HG02943 (cell line): Measurements from ENCODE around the gene SGMS1.
"Not testable (repeated sequence)": the region's sequence is repeated elsewhere in the genome, so short reads cannot be mapped to it uniquely, and the experiment has no call there.

Experiments used
- ATAC-seq: cut with Tn5 transposase; IDR thresholded peaks from one replicate; pipeline ENCODE4 v1.9.1; 2021; ENCODE audit warnings: mild to moderate bottlenecking, low read depth, moderate library complexity; ENCODE audit not compliant: unreplicated experiment

Gene SGMS1

DNA sequence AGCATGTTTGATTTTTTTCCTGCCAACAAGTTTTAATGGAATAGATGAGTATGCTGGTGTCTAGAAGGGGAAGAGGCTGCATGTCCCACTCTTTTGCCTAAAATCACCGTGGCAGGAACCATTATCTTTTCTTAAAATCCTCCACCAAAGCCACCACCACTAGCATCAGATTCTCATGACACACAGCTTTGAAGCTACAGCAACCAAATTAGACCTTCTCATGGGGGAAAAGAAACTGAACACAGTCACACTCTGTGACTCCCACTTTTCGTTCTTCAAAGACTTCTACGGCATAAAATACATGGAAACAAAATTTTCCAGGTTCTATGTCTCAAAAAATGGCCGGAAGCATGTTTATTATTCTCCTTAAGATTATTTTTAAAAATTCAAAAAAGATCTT lies 81.8 kb downstream of the SGMS1 start:
- no peak for ATAC-seq

DNA sequence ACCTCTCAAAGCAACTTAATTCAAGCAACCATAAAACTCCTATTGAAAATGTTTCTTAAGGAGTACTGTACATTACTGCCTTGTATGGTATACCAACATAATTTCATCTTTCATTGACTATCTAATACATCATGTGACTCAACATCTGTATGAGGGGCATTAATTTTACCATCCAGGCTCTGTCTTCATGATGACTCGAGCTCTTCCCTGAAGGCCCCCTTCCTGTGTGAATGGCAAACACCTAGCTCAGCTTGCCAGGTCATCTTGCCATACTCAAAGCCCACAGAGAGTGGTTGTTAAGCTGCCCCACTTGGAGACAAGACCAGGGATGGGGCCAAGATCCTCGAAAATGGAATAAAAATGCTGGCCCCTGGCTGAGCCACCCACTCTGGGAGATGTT lies 82.4 kb downstream of the SGMS1 start:
- no peak for ATAC-seq

GRCh38 chr10:50540826-50541122 lies 83.0 kb downstream of the SGMS1 start:
- ATAC-seq: no peak

GRCh38 chr10:50540069-50540825 lies 83.5 kb downstream of the SGMS1 start:
- peak; percentile 57 for ATAC-seq

DNA sequence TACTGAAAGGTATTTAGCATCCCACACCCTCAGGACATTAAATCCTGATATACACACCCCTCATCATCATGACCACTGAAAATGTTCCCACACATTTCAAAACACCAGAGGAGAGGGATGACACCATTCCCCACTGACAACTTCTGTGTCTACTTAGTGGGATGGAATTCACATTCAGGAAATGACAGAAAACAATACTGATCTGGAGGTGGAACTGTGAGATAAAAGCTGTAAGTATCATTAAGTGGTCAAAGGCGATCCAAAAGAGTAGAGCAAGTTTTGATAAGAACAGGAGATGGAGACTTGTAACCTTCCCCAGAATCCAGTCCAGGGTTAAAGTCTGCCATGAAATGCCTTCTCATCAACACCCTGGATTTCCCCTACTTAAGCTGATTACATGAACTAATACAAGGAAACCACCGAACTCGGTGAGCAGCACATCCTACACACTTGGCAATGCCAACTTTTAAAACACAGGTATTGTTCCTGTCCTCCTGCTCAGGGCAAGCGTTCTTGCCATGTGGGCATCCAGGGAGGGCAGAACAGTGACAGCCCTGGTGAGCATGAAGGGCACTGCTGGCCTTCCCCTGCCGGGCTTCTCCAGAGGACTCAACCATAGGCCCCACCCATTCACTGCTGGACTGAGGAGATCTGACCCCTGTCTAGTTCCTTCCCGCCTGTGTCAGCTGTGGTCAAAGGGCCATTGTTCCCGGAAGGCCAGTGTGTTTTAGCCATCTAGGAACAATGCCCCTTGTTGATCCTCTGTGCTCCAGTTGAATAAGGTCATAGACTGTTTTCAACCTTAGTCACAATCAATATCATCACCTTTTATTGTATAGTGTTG lies 85.0 kb downstream of the SGMS1 start:
- ATAC-seq: no peak

GRCh38 chr10:50536617-50537240 lies 87.0 kb downstream of the SGMS1 start:
- no peak for ATAC-seq

DNA sequence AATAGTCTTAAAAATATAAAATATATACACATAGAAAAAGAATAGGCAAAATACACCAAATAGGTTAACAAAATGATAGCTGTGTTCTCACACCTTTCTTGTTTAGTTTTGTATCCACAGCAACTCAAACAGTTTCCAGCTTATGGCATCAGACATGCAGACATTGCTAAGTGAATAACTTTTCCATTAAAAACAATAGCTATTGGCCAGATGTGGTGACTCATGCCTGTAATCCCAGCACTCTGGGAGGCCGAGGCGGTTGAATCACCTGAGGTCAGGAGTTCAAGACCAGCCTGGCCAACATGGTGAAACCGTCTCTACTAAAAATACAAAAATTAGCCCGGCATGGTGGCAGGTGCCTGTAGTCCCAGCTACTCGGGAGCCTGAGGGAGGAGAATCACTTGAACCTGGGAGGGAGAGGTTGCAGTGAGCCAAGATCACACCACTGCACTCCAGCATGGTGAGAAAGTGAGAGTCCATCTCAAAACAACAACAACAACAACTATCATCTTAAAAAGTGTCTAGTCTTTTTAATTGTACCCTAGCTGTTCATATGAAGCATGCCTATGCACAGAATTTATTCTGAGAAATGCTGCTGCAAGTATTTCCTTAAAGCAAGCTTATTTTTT lies 88.9 kb downstream of the SGMS1 start:
- ATAC-seq: not testable (repeated sequence)

DNA sequence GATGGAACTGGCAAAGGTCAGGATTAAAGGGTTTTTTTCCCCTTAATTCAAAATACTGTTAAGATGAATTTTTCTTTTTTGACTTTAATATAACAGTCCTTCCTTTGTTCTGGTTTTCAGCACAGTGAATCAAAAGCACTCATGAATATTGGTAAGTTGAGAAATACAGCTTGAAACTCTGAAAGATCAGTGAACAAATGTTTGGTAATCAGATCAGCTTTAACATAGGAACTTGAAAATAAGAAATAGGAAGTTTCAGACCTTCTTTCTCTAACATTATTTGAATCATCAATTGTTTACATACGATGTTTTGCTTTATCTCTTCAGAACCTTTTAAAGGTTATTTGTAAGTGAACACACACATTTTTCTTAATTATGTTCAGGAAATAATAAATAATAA lies 90.5 kb downstream of the SGMS1 start:
- ATAC-seq: no peak

DNA sequence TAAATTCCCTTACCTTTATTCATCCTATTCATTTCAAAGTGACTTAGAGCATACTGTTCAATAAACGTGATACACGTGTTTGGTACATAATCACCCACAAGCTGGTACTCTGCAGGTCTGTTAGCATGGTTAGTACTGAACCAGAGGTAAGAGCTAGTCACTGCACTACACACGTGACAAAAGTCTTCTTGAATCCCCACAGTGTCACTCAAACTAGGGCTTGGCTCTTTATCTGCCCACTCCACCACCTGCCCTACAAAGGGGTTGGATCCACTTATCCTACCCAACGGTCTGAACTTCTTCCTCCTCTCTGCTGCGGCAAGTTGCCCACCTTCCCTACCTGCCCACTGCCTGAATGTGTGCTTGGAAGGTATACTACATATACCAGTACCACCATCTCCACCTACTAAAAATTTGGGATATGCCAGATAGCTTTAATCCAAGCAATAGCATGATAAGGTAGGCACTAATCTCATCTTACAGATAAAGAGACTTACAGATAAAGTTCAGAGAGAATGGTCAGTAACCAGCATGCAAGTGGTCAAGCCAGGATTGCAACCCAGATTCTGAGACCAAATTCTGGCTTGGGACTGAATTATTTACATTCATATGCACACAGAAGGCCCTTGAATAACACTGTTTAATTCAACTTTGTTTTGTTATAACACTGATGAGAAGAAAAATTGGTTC lies 92.2 kb downstream of the SGMS1 start:
- ATAC-seq: no peak

DNA sequence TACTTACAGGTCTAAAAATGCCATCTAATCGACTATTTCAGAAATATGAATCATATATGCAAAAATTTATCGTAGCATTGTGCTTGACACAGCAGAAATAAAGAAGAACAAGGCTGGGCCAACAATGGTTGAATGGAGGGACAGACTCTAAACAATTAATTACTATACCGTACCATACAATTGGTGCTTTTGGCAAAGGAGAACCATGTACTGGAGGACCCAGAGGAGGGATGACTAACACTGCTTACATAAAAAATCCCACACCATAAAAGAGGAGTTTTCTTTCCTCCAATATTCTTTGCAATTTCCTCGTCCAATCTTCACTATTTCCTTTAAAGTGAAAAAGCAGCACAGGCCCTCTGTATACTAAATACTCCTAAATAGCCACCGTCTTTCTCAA lies 94.1 kb downstream of the SGMS1 start:
- ATAC-seq: no peak

- ATAC-seq: no peak
Measured at GRCh38 chr10:50528206-50528605, 95.5 kb downstream of the SGMS1 start.

GRCh38 chr10:50527442-50528043 lies 96.2 kb downstream of the SGMS1 start:
- no peak for ATAC-seq

DNA sequence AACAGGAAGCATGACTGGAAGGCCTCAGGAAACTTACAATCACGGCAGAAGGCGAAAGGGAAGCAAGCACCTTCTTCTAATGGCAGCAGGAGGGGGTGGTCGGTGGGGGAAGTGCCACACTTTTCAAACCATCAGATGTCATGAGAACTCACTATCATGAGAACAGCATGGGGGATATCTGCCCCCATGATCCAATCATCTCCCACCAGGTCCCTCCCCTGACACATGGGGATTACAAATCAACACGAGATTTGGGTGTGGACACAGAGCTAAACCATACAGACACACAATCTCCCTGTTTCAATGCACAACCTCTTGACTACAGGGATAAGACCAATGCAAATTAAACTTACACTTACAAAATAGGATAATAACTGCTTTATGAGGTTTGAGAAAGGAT lies 97.6 kb downstream of the SGMS1 start:
- no peak for ATAC-seq

DNA sequence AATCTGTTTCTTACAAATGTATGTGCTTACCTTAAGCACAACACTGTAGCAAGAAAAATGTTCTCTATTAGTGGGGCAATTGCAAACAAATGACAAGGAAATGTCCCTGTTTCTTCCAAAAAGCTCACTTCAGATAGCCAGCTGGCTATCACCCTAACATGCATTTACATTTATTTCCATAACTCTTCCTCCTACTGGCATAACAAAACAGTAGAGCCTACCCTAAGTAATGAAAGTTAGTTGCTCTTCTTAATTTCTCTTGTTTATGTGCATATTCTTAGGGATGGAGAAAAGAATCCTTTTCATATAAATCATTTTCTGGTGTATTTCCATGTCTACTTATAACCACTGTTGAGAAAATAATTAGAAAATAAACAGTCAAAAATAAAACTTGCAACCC lies 100.4 kb downstream of the SGMS1 start:
- ATAC-seq: no peak

GRCh38 chr10:50522908-50523307 lies 100.8 kb downstream of the SGMS1 start:
- ATAC-seq: no peak

DNA sequence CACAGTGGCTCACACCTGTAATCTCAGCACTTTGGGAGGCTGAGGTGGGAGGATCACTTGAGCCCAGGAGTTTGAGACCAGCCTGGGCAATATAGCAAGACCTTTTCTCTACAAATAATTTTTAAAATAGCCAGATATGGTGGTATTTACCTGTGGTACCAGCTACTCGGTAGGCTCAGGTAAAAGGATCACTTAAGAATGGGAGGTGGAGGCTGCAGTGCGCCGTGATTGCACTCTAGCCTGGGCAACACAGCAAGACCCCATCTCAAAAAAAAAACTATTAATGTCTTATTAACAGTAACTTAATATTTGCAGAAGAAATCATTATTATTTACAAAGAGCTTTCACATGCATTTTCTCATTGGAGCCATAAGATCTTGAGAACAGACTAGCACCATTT lies 103.6 kb downstream of the SGMS1 start:
- ATAC-seq: no peak

DNA sequence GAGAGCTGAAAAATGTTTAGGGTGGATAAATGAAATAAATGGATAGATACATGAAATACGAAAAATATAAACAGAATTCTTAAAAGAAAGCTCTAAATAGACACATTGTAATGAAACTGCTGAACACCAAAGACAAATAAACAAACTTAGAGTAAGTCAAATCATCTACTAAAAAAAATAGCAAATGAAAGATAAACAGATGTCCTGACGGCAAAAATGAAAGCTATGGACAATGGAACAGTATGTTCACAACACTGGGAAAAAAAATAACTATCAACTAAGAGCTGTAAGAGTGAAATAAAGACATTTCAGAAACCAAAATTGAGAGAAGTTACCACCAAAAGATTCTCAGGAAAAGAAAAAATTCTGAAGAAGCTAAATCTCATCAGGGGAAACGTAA lies 106.1 kb downstream of the SGMS1 start:
- ATAC-seq: no peak

- ATAC-seq: no peak
Measured at GRCh38 chr10:50516171-50516570, 107.6 kb downstream of the SGMS1 start.

DNA sequence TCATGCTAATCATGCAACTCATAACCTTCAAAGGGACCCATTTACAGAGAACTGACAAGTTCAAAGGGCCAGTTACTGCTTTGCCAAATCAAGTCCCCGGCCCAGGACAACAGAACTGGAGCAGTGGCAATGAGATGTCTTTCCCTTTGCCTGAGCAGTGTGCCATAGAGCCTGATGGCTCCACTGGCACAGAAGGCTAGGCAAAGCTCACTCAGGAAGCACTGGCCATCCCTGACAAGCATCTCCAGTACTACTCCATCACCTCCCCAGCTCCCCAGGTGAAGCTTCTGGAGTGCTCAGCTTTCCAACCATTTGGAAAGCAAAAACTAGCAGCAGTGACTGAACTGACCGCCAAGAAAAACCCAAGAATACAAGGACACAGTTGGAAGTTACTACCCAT lies 108.3 kb downstream of the SGMS1 start:
- no peak for ATAC-seq

DNA sequence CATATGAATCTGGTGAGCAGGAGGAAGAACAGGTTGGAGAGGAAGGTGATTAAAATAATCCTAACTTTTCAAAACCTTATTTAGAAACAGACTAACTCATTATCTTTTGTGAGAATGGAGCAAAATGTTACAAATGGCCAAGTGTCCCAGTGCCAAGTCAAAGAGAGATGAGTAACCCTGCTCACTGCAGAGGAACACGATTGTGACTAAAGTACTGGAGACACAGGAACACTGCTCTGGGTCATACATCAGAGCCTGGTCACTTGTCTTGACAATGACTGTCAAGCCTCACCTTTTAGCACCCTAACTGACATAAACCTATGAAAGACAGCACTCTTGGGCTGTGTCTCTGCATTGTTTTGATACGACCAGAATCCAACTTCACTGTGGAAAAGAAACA lies 108.8 kb downstream of the SGMS1 start:
- no peak for ATAC-seq
